ENCODE results near the gene GPR85.

Gene GPR85

DNA sequence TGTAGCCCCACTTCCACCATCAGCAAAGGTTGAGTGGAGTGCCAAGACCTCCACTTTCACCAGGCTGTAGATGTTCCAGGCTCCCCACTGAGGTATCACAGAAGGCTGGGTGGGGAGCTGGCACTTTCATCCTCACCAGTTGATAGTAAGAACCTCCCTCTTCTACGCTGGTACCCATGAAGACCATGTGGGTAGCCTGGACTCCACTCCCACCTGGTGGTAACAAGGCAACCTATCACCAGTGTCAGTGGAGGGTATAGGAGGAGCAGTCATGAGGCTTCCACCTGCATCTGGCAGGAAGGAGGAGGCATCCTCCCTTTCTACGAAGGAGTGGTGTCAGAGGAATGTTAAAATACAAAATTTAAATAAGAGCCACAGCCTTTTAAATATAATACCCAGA, 27.3 kb upstream of the GPR85 start:
- TF ChIP-seq FOXM1 (IDR thresholded peaks at IDR 0.05; ENCODE audit: borderline replicate concordance, low read depth), result no peak
- TF ChIP-seq TCF12 (IDR thresholded peaks at IDR 0.05; ENCODE audit: low read depth), result no peak
- TF ChIP-seq RAD21 (IDR thresholded peaks at IDR 0.05; ENCODE audit: low read depth), result no peak
- TF ChIP-seq, protein P1, sequence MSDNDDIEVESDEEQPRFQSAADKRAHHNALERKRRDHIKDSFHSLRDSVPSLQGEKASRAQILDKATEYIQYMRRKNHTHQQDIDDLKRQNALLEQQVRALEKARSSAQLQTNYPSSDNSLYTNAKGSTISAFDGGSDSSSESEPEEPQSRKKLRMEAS (IDR thresholded peaks at IDR 0.05), result no peak
- TF ChIP-seq TAF1 (IDR thresholded peaks at IDR 0.05; ENCODE audit: low read depth), result no peak

- no peak for TF ChIP-seq YY1 (IDR thresholded peaks at IDR 0.05; ENCODE audit: low read depth)
- no peak for TF ChIP-seq USF1 (IDR thresholded peaks at IDR 0.05)
- TF ChIP-seq EGR1 (IDR thresholded peaks at IDR 0.05), result no peak
- TF ChIP-seq, protein P1 (IDR thresholded peaks at IDR 0.05), result no peak
- TF ChIP-seq CREB1 (IDR thresholded peaks at IDR 0.05; ENCODE audit: low read depth), result no peak
- TF ChIP-seq EP300 (IDR thresholded peaks at IDR 0.05; ENCODE audit: borderline replicate concordance), result no peak
- TF ChIP-seq TCF12 (IDR thresholded peaks at IDR 0.05; ENCODE audit: low read depth), result no peak
- no peak for TF ChIP-seq TAF1 (IDR thresholded peaks at IDR 0.05; ENCODE audit: low read depth)
- no peak for TF ChIP-seq RAD21 (IDR thresholded peaks at IDR 0.05; ENCODE audit: low read depth)
- TF ChIP-seq, protein P2, sequence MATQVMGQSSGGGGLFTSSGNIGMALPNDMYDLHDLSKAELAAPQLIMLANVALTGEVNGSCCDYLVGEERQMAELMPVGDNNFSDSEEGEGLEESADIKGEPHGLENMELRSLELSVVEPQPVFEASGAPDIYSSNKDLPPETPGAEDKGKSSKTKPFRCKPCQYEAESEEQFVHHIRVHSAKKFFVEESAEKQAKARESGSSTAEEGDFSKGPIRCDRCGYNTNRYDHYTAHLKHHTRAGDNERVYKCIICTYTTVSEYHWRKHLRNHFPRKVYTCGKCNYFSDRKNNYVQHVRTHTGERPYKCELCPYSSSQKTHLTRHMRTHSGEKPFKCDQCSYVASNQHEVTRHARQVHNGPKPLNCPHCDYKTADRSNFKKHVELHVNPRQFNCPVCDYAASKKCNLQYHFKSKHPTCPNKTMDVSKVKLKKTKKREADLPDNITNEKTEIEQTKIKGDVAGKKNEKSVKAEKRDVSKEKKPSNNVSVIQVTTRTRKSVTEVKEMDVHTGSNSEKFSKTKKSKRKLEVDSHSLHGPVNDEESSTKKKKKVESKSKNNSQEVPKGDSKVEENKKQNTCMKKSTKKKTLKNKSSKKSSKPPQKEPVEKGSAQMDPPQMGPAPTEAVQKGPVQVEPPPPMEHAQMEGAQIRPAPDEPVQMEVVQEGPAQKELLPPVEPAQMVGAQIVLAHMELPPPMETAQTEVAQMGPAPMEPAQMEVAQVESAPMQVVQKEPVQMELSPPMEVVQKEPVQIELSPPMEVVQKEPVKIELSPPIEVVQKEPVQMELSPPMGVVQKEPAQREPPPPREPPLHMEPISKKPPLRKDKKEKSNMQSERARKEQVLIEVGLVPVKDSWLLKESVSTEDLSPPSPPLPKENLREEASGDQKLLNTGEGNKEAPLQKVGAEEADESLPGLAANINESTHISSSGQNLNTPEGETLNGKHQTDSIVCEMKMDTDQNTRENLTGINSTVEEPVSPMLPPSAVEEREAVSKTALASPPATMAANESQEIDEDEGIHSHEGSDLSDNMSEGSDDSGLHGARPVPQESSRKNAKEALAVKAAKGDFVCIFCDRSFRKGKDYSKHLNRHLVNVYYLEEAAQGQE (IDR thresholded peaks at IDR 0.05; ENCODE audit: low read depth), result no peak
- TF ChIP-seq CEBPB (IDR thresholded peaks at IDR 0.05), result no peak
- TF ChIP-seq ZBTB7A (IDR thresholded peaks at IDR 0.05; ENCODE audit: low read depth), result no peak
- no peak for TF ChIP-seq NFIC (IDR thresholded peaks at IDR 0.05)
- no peak for TF ChIP-seq FOXM1 (IDR thresholded peaks at IDR 0.05; ENCODE audit: borderline replicate concordance, low read depth)
- TF ChIP-seq TEAD4 (IDR thresholded peaks at IDR 0.05), result no peak
These were observed 23.1 kb upstream of the GPR85 start for GRCh38 chr7:113109718-113110117.

DNA sequence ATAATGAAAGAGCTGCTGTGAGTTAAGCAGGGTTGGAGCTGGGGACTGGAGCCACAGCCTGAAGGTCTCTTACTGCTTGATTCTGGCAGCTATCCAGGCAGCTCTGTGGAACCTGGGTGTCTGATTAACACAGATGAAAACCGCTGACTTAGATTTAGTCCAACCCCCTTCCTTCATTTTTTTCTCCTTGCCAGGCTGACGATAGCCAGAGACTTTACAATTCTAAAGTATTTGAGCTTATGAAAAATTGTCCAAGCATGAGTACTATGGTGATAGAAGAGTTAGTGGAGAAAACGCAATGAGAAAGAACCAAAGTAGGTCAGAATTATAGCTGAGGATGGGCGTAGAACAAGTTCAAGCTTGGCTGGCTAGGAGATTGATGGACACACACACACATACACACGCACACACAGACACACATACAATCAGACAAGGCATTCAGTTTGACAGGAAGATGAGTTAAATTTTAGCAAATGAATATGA, 13.5 kb upstream of the GPR85 start:
- TF ChIP-seq EGR1 (IDR thresholded peaks at IDR 0.05) (no peak), TCF12 (IDR thresholded peaks at IDR 0.05; ENCODE audit: low read depth) (no peak), USF1 (IDR thresholded peaks at IDR 0.05) (no peak), NFIC (IDR thresholded peaks at IDR 0.05) (no peak), ZBTB7A (IDR thresholded peaks at IDR 0.05; ENCODE audit: low read depth) (no peak), CEBPB (IDR thresholded peaks at IDR 0.05) (no peak), RAD21 (IDR thresholded peaks at IDR 0.05; ENCODE audit: low read depth) (no peak), TEAD4 (IDR thresholded peaks at IDR 0.05) (no peak), CREB1 (IDR thresholded peaks at IDR 0.05; ENCODE audit: low read depth) (no peak)
- TF ChIP-seq, protein P2 (IDR thresholded peaks at IDR 0.05; ENCODE audit: low read depth), result no peak

DNA sequence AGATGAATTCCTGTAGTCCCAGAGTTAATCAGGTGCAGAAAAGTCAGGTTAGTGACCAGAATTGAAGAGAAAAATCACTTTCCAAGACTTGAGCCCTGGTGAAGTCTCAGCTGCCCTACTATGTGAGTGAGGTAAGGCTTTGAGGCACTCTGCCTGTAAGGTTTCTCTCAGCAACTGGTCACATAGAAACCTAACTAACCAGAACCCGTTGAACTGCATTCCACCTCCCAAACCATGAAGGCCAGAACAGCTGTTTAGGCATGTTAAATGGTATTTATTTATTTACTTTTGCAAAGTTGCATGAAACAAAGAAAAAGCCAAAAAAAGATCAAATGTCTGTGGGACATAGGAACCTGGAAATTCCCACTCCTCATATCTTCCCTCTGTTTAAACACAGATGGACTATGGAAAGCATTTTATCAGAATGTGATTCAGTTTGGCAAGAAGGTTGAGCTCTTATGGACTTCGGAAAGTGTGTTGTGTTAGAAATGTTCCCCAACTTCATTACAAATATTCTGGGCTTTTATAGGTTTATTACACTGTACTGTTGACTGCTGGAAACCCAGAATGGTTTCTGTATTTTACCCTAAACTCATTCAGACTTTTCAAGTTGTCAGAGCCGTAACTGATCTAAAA, 12.8 kb upstream of the GPR85 start:
- TF ChIP-seq NFIC (IDR thresholded peaks at IDR 0.05), result no peak
- TF ChIP-seq TEAD4 (IDR thresholded peaks at IDR 0.05), result peak; percentile 66

- TF ChIP-seq RAD21 (IDR thresholded peaks at IDR 0.05; ENCODE audit: low read depth) (no peak), CEBPB (IDR thresholded peaks at IDR 0.05) (no peak), USF1 (IDR thresholded peaks at IDR 0.05) (no peak), EGR1 (IDR thresholded peaks at IDR 0.05) (no peak), NFIC (IDR thresholded peaks at IDR 0.05) (no peak), CREB1 (IDR thresholded peaks at IDR 0.05; ENCODE audit: low read depth) (no peak), EP300 (IDR thresholded peaks at IDR 0.05; ENCODE audit: borderline replicate concordance) (no peak), TEAD4 (IDR thresholded peaks at IDR 0.05) (no peak), ZBTB7A (IDR thresholded peaks at IDR 0.05; ENCODE audit: low read depth) (no peak), YY1 (IDR thresholded peaks at IDR 0.05; ENCODE audit: low read depth) (no peak), FOXM1 (IDR thresholded peaks at IDR 0.05; ENCODE audit: borderline replicate concordance, low read depth) (no peak), TAF1 (IDR thresholded peaks at IDR 0.05; ENCODE audit: low read depth) (no peak)
- TF ChIP-seq, protein P2 (IDR thresholded peaks at IDR 0.05; ENCODE audit: low read depth), result no peak
- TF ChIP-seq, protein P1 (IDR thresholded peaks at IDR 0.05), result no peak
These were observed 8.1 kb upstream of the GPR85 start for GRCh38 chr7:113094517-113095249.

Measured in Ishikawa (cell line).